Suppressor macrophage treated with lipopolysaccharide for 4 hours (primary cell): ENCODE data around the gene THSD7A.

Experiments
- DNase-seq: peaks from one replicate; pipeline ENCODE4 v3.0.0-alpha.2; 2020

Gene THSD7A

GRCh38 chr7:11492307-11492706, 339.7 kb downstream of the THSD7A start:
- DNase-seq: peak; percentile 78

- no peak for DNase-seq
Observed at GRCh38 chr7:11491811-11492210, 340.2 kb downstream of the THSD7A start.

GRCh38 chr7:11489280-11489679, 342.7 kb downstream of the THSD7A start:
- DNase-seq: no peak

GRCh38 chr7:11486271-11486670, 345.7 kb downstream of the THSD7A start:
- DNase-seq: no peak

GRCh38 chr7:11485636-11486035, 346.4 kb downstream of the THSD7A start:
- DNase-seq: no peak

- peak; percentile 7 for DNase-seq
Observed at GRCh38 chr7:11480143-11480542, 351.9 kb downstream of the THSD7A start.

- peak; percentile 32 for DNase-seq
Observed at GRCh38 chr7:11478882-11479281, 353.1 kb downstream of the THSD7A start.

- peak; percentile 53 for DNase-seq
Observed at GRCh38 chr7:11478426-11478825, 353.6 kb downstream of the THSD7A start.

GRCh38 chr7:11474902-11475585, 357.0 kb downstream of the THSD7A start:
- DNase-seq: no peak

- no peak for DNase-seq
Observed at GRCh38 chr7:11473807-11474424, 358.1 kb downstream of the THSD7A start.

GRCh38 chr7:11473220-11473619, 358.8 kb downstream of the THSD7A start:
- no peak for DNase-seq

- DNase-seq: no peak
Observed at GRCh38 chr7:11472646-11473045, 359.4 kb downstream of the THSD7A start.

GRCh38 chr7:11471255-11471654, 360.7 kb downstream of the THSD7A start:
- no peak for DNase-seq

GRCh38 chr7:11469028-11469745, 362.8 kb downstream of the THSD7A start:
- no peak for DNase-seq

- DNase-seq: no peak
Observed at GRCh38 chr7:11466517-11467105, 365.4 kb downstream of the THSD7A start.

- DNase-seq: no peak
Observed at GRCh38 chr7:11464624-11465023, 367.4 kb downstream of the THSD7A start.

- DNase-seq: no peak
Observed at GRCh38 chr7:11461946-11462345, 370.1 kb downstream of the THSD7A start.

- DNase-seq: peak; percentile 49
Observed at GRCh38 chr7:11458736-11459483, 373.1 kb downstream of the THSD7A start.

- DNase-seq: no peak
Observed at GRCh38 chr7:11457419-11457818, 374.6 kb downstream of the THSD7A start.

GRCh38 chr7:11456574-11456973, 375.4 kb downstream of the THSD7A start:
- DNase-seq: no peak

GRCh38 chr7:11452476-11452875, 379.5 kb downstream of the THSD7A start:
- no peak for DNase-seq

- DNase-seq: no peak
Observed at GRCh38 chr7:11450281-11450680, 381.7 kb downstream of the THSD7A start.

GRCh38 chr7:11449316-11449715, 382.7 kb downstream of the THSD7A start:
- no peak for DNase-seq
